ENCODE measurements around the gene CACNA2D3.

GRCh38 chr3:55069950-55070349 is 947.6 kb downstream of the CACNA2D3 start:
- TF ChIP-seq CTCF (IDR thresholded peaks at IDR 0.05) (no peak), POLR2A (IDR thresholded peaks at IDR 0.05) (no peak), POLR2AphosphoS5 (IDR thresholded peaks at IDR 0.05; ENCODE audit: insufficient read depth in 1 of 2, low read depth in 1 of 2) (no peak)
